Memory B cell (primary cell): ENCODE measurements around the gene PIGR.

ENCODE experiments used
- ATAC-seq: fragments of 150-1000 bp; cut with Tn5 transposase; 2 replicates; pipeline ENCODE4 v1.10.0; 2021; ENCODE audit warnings: low read depth, mild to moderate bottlenecking, moderate library complexity
- DNase-seq, 2 donors: peaks; one replicate each; pipeline ENCODE4 v3.0.0; 2022; ENCODE audit warnings: low spot score in 2 of 2
- H3K27ac Mint-ChIP-seq: one replicate; pipeline ENCODE4 v1.8.0; 2022; ENCODE audit warnings: mild to moderate bottlenecking, moderate library complexity, mixed read lengths
- H3K27me3 Mint-ChIP-seq: one replicate; pipeline ENCODE4 v1.8.0; 2022; ENCODE audit warnings: mixed read lengths
- H3K36me3 Mint-ChIP-seq: one replicate; pipeline ENCODE4 v1.8.0; 2022; ENCODE audit warnings: mild to moderate bottlenecking, mixed read lengths
- H3K4me1 Mint-ChIP-seq: one replicate; pipeline ENCODE4 v1.8.0; 2022; ENCODE audit warnings: mixed read lengths
- H3K4me3 Mint-ChIP-seq: one replicate; pipeline ENCODE4 v1.8.0; 2022; ENCODE audit warnings: mild to moderate bottlenecking, moderate library complexity, mixed read lengths
- H3K9me3 Mint-ChIP-seq: one replicate; pipeline ENCODE4 v1.8.0; 2022; ENCODE audit warnings: mixed read lengths

PIGR gene

GRCh38 chr1:206953126-206953525 lies 6.9 kb upstream of the PIGR start:
- H3K4me1 Mint-ChIP-seq: peaks cover 16% of the 10 kb centered on the region
- H3K27ac Mint-ChIP-seq: no peak overlapping the region
- H3K27me3 Mint-ChIP-seq: peaks cover 2% of the 10 kb centered on the region
- DNase-seq (no peak), ATAC-seq (no peak)
- H3K36me3 Mint-ChIP-seq: peaks cover 4% of the 10 kb centered on the region
- no peaks in the 10 kb centered on the region for H3K9me3 Mint-ChIP-seq
- no peak overlapping the region for H3K4me3 Mint-ChIP-seq

DNA sequence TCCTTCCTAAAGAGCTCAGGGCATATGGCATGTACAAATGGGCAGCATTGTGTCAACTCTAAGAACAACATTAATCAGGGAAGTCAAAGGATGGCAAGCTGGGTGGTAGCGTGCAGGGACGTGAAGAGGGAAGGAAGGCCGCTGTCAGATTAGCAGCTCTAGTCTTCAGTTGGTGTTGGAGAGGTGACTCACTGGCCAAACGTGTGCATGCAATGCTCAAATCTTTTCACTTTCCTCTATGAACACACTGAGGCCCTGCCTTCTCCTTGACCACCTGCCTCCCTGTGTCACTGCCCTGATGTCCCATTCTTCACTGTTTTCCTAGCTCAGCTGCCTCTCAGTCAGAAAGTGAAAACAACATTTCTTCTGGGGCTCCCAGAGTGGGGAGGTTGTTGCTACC lies 5.9 kb upstream of the PIGR start:
- Mint-ChIP-seq H3K4me3 (no peak overlapping the region), H3K27me3 (peaks cover 2% of the 10 kb centered on the region), H3K36me3 (peaks cover 4% of the 10 kb centered on the region), H3K9me3 (no peaks in the 10 kb centered on the region), H3K27ac (no peak overlapping the region), H3K4me1 (peaks cover 16% of the 10 kb centered on the region)
- DNase-seq: no peak
- ATAC-seq: no peak

GRCh38 chr1:206951318-206952100 lies 5.2 kb upstream of the PIGR start:
- H3K36me3 Mint-ChIP-seq: peaks cover 4% of the 10 kb centered on the region

GRCh38 chr1:206949641-206950040 lies 3.4 kb upstream of the PIGR start:
- Mint-ChIP-seq H3K4me3 (no peak overlapping the region), H3K9me3 (no peaks in the 10 kb centered on the region), H3K36me3 (peaks cover 4% of the 10 kb centered on the region), H3K27me3 (peaks cover 8% of the 10 kb centered on the region), H3K27ac (no peak overlapping the region), H3K4me1 (peaks cover 10% of the 10 kb centered on the region)
- no peak for ATAC-seq
- DNase-seq: no peak

More at GRCh38 chr1:206951318-206952100, 5.2 kb upstream of the PIGR start:
- DNase-seq (no peak), ATAC-seq (no peak)
- Mint-ChIP-seq H3K9me3 (no peaks in the 10 kb centered on the region), H3K4me1 (peaks cover 16% of the 10 kb centered on the region), H3K4me3 (no peak overlapping the region), H3K27me3 (peaks cover 2% of the 10 kb centered on the region), H3K27ac (no peak overlapping the region)

DNA sequence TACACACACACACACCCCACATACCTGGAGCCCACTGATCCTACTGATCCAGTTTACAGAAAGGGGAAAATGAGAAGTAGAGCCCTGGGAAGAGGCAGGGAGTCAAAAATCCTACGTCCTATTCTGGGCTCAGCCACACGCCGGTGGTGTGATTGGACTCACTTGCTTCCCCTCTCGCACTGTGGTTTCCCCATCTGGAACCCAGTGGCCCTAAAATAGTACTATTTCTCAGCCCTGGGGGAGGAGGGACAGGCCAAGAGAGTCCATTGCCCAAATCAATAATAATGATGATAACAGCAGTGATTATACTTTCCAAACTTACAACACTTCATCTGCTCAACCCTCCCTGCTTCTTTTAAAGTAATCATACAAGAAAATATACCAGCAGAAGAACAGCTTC lies 2.9 kb upstream of the PIGR start:
- H3K9me3 Mint-ChIP-seq: no peaks in the 10 kb centered on the region
- H3K36me3 Mint-ChIP-seq: peaks cover 4% of the 10 kb centered on the region
- H3K4me1 Mint-ChIP-seq: peaks cover 9% of the 10 kb centered on the region
- peaks cover 8% of the 10 kb centered on the region for H3K27me3 Mint-ChIP-seq
- DNase-seq (no peak), ATAC-seq (no peak)
- H3K27ac Mint-ChIP-seq: no peak overlapping the region
- no peak overlapping the region for H3K4me3 Mint-ChIP-seq

DNA sequence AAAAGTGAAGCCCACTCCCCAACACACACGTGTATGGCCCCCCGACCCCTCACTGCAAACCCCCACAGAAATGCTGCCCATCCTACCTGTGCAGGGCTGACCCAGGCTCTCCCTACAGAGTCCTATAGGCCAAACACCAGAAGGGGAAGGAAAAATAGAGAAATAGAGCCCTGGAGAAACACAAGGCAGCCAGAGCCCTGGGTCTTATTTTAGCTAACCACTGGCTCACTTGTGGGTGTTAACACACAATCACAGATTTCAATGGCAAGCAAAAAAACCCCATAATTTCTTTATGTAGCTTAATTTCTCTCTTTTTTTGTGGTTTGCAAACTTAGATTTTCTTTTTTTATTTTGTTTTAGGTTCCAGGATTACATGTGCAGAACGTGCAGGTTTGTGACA lies 989 bp upstream of the PIGR start:
- no peak overlapping the region for H3K27ac Mint-ChIP-seq
- DNase-seq: no peak
- no peak overlapping the region for H3K4me3 Mint-ChIP-seq
- ATAC-seq: no peak
- peaks cover 7% of the 10 kb centered on the region for H3K4me1 Mint-ChIP-seq
- H3K9me3 Mint-ChIP-seq: no peaks in the 10 kb centered on the region
- peaks cover 12% of the 10 kb centered on the region for H3K27me3 Mint-ChIP-seq
- peaks cover 4% of the 10 kb centered on the region for H3K36me3 Mint-ChIP-seq

DNA sequence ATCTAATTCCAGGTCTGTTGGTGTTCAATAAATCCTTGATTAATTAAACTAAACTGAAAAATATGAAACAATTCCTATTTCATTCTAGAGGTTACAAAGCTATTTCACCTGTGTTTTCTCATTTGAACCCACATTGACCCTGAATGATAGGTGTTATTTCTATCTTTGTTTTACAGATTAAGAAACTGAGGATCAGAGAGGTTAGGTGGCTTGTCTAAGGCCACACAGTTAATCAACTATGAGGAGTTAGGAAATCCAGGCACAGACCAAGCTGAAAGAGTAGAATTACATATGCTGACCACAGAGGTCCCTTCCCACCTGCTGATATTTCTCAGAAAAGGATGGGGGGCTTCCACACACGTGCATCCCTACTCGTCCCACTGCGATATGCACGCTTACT lies 487 bp downstream of the PIGR start:
- Mint-ChIP-seq H3K27ac (no peak overlapping the region), H3K36me3 (peaks cover 4% of the 10 kb centered on the region), H3K4me1 (no peaks in the 10 kb centered on the region), H3K4me3 (no peak overlapping the region), H3K27me3 (peaks cover 12% of the 10 kb centered on the region), H3K9me3 (no peaks in the 10 kb centered on the region)
- ATAC-seq (no peak), DNase-seq (no peak)

- H3K9me3 Mint-ChIP-seq: no peaks in the 10 kb centered on the region
- no peaks in the 10 kb centered on the region for H3K36me3 Mint-ChIP-seq
- ATAC-seq (no peak), DNase-seq (no peak)
- H3K4me3 Mint-ChIP-seq: no peak overlapping the region
- peaks cover 12% of the 10 kb centered on the region for H3K27me3 Mint-ChIP-seq
- H3K27ac Mint-ChIP-seq: no peak overlapping the region
- no peaks in the 10 kb centered on the region for H3K4me1 Mint-ChIP-seq
Observed at GRCh38 chr1:206944703-206945102, 1.6 kb downstream of the PIGR start.

DNA sequence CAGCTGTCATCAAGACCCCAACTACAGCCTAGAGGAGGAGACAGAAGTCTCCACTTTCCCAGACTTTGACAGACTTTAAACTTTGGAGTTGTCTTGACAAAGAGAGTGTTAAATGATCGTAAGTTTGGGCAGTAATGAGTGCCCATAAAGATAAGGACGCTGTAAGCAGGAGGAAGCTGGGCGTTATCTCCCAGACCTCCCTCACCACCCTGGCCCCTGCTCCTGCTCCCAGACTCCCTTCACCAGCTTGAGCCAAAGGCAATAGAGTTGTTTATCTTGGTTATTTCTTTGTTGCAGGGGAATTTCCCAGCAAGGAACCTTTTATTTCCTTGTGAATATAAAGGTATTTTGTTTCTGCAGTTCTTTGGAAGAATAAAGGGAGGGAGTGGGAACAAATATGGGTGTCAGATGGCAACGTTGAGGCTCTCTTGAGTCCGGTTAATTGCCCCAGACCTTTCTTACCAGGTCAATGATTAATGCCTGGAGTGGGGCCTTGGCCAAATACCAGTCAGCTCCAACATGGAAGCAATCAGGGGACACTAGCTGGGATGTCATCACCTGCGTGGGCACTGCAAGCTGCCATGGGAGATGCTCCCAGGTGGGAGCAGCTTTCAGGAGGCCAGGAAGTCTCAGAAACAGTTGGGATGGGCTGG lies 4.4 kb downstream of the PIGR start:
- no peak overlapping the region for H3K27ac Mint-ChIP-seq
- DNase-seq: no peak
- peaks cover 12% of the 10 kb centered on the region for H3K27me3 Mint-ChIP-seq
- no peaks in the 10 kb centered on the region for H3K36me3 Mint-ChIP-seq
- no peak overlapping the region for H3K4me3 Mint-ChIP-seq
- no peak for ATAC-seq
- H3K4me1 Mint-ChIP-seq: no peaks in the 10 kb centered on the region
- no peaks in the 10 kb centered on the region for H3K9me3 Mint-ChIP-seq

DNA sequence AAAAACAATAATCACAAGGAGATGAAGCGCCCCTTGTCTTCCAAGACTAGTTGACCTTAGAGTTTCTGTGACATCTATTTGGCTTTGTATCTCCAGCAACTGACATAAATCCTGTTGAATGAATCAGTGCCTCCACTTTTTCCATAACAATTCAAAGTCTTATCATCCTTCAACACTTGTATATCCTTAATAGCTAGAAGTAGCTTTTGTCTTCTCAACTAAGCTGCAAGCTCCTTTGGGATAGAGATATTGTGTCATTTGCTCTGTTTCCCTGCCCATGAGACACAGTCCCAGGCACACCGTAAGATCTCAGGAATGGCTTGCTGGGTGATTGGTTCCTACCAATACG lies 5.7 kb downstream of the PIGR start:
- Mint-ChIP-seq H3K36me3 (no peaks in the 10 kb centered on the region), H3K9me3 (no peaks in the 10 kb centered on the region), H3K4me1 (no peaks in the 10 kb centered on the region), H3K27ac (no peak overlapping the region), H3K27me3 (peaks cover 7% of the 10 kb centered on the region), H3K4me3 (no peak overlapping the region)
- DNase-seq: no peak
- no peak for ATAC-seq

GRCh38 chr1:206939841-206940587 lies 6.3 kb downstream of the PIGR start:
- Mint-ChIP-seq H3K4me1 (no peaks in the 10 kb centered on the region), H3K27ac (no peak overlapping the region), H3K4me3 (no peak overlapping the region), H3K27me3 (peaks cover 4% of the 10 kb centered on the region), H3K36me3 (no peaks in the 10 kb centered on the region), H3K9me3 (no peaks in the 10 kb centered on the region)
- no peak for ATAC-seq
- no peak for DNase-seq

- Mint-ChIP-seq H3K9me3 (no peaks in the 10 kb centered on the region), H3K36me3 (no peaks in the 10 kb centered on the region), H3K27ac (no peak overlapping the region), H3K4me1 (no peaks in the 10 kb centered on the region), H3K4me3 (no peak overlapping the region), H3K27me3 (peaks cover 4% of the 10 kb centered on the region)
- DNase-seq (no peak), ATAC-seq (no peak)
Observed at GRCh38 chr1:206939131-206939530, 7.1 kb downstream of the PIGR start.

GRCh38 chr1:206937425-206937824 lies 8.8 kb downstream of the PIGR start:
- Mint-ChIP-seq H3K27me3 (no peaks in the 10 kb centered on the region), H3K27ac (no peak overlapping the region), H3K9me3 (no peaks in the 10 kb centered on the region), H3K36me3 (no peaks in the 10 kb centered on the region), H3K4me3 (no peak overlapping the region), H3K4me1 (peaks cover 10% of the 10 kb centered on the region)
- no peak for DNase-seq
- ATAC-seq: no peak

GRCh38 chr1:206935491-206936067 lies 10.7 kb downstream of the PIGR start:
- Mint-ChIP-seq H3K9me3 (no peaks in the 10 kb centered on the region), H3K36me3 (no peaks in the 10 kb centered on the region), H3K4me3 (no peak overlapping the region), H3K4me1 (peaks cover 28% of the 10 kb centered on the region), H3K27me3 (no peaks in the 10 kb centered on the region), H3K27ac (no peak overlapping the region)
- DNase-seq (no peak), ATAC-seq (no peak)
